Nasal cavity respiratory epithelium epithelial cell of viscerocranial mucosa (primary cell): Measurements from ENCODE around the gene APCDD1L. TPM values are rescaled to one million over a fixed set of nuclear protein-coding genes. Genes with fewer than 3 reads are reported as not detected.

ENCODE experiments used
- total RNA-seq: library from RNA; depleted of rRNA; stranded (reverse); fragments of >200 nt; gene quantifications from 2 replicates; pipeline ENCODE4 v1.2.3, GENCODE V29; 2014

APCDD1L gene
- under 0.01 and 0.21 TPM in 2 replicates for total RNA-seq

GRCh38 chr20:58515233-58516212 is at the start of gene APCDD1L:
APCDD1L (minus strand) TSS chr20:58515399; CDS start chr20:58514707, 692 bp downstream.

Other genes with a start within 250 kb of the APCDD1L start
- gene RAB22A, start 205.7 kb downstream of the APCDD1L start, total RNA-seq: 16.1 and 25.3 TPM in 2 replicates
- gene VAPB, start 126.2 kb downstream of the APCDD1L start, total RNA-seq: 13.7 and 44.9 TPM in 2 replicates
- gene STX16, start 135.9 kb upstream of the APCDD1L start, total RNA-seq: 51.9 and 99.9 TPM in 2 replicates
- 17.4 and 21.6 TPM in 2 replicates for gene NPEPL1, start 177.4 kb upstream of the APCDD1L start, total RNA-seq